ENCODE data around the gene NDOR1.

GRCh38 chr9:137167747-137168572 lies 37.5 kb upstream of the NDOR1 start:
- TF ChIP-seq CTCF (IDR thresholded peaks at IDR 0.05) (no peak), POLR2A (IDR thresholded peaks at IDR 0.05) (no peak)
